GM21381 (cell line): ENCODE data around the gene ZBTB24.
"Not testable (repeated sequence)": the region's sequence is repeated elsewhere in the genome, so short reads cannot be mapped to it uniquely, and the experiment has no call there.

Experiments used
- ATAC-seq: cut with Tn5 transposase; IDR thresholded peaks from one replicate; pipeline ENCODE4 v1.9.1; 2021; ENCODE audit warnings: mild to moderate bottlenecking, moderate library complexity; ENCODE audit not compliant: unreplicated experiment

Gene ZBTB24

DNA sequence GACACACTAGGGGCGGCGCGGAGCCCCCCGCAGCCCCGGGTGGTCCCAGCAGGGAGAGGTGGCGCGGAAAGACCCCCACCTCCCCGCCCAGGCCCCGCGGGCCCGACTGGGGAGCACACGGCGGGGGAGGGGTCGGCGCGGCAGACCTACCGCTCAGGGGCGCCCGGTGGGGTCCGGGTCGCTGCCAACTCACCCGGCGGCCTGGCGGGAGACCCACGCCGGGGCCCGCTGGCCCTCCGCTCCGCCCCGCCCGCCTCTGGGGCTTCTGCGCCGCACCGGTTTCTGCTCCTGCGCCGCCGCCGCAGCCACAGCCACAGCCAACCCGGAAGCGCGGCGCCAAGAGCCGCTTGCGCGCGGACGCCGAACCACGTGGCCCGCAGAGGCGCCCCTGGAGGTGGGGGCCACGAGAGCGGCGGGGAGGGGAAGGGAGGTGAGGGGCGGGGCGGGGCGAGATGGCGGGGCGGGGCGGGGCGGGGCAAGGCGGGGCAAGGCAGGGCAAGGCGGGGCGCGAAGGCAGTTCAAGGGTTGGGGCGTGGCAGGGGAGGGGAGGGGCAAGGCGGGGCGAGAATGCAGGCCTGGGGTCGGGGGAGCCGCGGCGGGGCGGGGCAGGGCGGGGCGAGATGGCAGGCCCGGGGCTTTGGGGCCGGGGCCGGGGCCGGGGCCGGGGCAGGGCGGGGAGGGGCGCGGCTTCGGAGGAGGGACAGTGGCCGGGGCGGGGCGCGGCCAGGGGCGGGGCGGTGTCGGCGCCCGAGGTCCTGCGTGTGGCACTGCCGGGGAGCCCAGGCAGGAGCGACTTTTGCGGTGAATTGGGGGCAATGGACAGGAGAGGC lies at the start of gene ZBTB24:
Gene ZBTB24 (minus strand): TSS at position 315 of the 830 bp plus-strand sequence. CDS start 1,193 bp downstream, outside the sequence.
- ATAC-seq = peak; percentile 88

DNA sequence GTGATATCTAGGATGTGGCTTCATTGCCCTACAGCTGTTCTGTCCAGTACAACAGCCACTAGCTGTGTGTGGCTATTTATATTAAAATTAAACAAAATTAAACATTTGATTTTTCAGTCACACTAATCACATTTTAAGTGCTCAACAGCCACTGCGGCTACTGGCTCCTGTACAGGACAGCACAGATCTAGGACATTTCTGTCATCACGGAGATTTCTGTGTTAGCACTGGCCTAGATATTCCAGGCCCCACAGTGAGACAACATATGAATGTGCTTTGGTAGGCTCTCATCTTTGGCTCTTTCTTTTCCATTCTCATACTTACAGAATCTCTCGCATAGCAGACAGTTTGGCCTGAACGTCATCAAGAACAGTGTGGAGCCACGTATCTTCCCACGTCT lies 48.4 kb upstream of the ZBTB24 start:
- no peak for ATAC-seq

DNA sequence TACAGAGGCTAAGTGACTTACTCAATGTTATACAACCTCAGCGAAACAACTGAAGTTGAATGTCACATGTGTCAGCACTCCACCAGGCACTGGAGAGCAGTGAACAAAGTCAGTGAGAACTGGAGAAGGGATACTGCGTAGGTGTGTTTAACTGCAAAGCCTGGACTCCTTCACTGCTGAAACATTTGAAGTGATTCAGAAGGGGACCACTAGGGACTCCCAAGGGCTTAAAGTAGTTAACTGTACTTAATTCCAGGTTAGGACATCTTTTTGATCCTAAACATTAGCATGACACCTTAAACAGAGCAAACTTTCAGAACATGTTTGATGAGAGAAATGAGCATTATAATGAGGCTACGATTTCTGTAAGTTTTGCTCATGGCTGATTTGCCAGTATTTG lies 45.0 kb upstream of the ZBTB24 start:
- ATAC-seq = no peak

DNA sequence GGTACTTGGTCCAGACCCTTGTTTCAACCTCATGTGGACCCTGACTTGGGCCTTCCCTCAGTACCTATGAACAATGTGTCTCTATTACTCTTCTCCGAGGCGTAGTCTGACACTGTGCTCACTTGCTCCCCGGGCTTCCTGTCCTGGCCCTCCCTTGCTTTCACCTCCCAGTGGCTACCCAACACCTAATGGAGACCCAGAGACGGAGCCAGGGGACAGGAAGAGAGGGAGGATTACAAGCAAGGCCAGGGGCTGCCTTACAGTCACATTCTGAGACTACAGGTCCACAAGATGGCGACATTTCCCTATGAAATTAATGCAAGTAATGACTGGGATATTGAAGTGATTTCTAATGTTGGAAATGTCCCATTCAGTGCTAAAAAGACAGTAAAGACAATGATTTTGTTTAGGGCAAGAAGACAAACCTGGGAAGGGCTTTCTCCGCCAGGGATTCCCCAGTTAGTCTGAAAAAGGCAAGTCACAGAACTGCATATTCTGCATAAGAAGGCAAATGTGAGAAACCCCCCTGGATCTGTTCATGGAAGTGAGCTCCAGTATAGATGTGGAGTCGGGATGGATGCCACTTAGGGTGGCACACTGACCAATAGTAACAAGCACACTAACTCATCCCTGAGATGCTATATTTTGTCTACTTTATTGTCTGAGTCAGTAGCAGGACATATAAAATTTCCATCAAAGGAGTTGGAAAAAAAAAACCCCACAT lies 44.0 kb upstream of the ZBTB24 start:
- peak; percentile 57 for ATAC-seq

DNA sequence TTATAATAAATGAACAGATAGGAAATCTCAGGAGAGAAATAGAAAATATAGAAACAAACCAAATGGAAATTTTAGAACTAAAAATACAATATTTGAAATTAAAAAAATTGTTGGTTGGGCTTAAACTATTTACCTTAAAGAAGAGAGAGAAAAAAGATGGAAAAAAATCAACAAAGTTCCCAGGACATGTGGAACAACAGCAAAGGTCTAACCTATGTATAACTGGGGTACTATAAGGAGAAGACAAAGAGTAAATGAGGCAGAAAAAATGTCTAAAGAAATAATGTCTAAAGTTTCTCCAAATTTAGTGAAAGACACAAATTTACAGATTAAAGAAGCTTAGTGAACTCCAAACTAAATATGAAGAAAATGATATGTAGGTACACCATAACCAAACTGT lies 41.1 kb upstream of the ZBTB24 start:
- ATAC-seq = no peak

DNA sequence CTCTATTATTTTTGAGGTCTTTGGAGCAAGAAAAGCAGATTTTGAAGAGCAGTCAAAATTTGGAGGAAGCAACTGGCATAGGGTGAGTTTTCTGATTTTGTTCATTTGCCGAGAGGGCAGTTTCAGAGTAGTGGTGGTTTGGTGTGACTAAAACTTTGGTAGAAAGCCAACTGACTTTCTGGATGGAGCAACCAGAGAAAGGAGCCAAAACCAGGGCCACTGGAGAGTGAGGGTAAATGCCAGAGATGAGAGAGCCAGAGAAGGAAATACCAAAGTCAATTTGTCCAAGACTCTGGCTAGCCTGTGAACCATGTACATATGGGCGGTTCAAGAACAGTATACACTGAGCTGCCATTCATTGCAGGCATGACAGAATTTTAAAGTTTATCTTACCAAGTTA lies 40.5 kb upstream of the ZBTB24 start:
- ATAC-seq = no peak

DNA sequence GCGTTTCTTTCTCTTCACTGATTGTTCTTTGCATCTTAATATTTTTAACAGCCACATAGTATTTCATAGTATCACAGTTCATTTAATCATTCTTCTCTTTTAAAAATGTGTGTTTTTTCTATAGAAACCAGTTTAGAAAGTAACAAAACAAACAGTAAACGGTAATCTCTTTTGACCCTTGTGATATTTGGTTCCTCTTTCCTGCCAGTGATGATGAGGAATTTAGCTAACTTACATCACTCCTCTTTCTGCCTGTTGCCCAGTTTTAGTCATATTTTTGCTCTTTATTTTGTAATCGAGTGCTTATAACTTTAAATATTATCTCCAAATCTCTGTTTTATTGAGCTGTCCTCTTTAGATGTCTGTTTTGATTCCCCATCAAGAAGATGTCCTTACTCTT lies 38.1 kb upstream of the ZBTB24 start:
- ATAC-seq = no peak

DNA sequence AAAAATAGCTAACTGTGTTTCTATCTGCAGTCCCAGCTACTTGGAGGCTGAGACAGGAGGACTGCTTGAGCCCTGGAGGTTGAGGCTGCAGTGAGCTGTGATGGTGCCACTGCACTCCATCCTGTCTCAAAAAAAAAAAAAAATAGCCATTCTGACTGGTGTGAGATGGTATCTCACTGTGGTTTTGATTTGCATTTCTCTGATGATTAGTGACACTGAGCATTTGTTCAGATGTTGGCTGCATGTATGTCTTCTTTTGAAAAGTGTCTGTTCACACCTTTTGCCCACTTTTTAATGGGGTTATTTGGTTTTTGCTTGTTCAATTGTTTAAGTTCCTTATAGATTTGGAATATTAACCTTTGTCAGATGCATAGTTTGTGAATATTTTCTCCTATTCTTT lies 36.6 kb upstream of the ZBTB24 start:
- ATAC-seq = not testable (repeated sequence)

DNA sequence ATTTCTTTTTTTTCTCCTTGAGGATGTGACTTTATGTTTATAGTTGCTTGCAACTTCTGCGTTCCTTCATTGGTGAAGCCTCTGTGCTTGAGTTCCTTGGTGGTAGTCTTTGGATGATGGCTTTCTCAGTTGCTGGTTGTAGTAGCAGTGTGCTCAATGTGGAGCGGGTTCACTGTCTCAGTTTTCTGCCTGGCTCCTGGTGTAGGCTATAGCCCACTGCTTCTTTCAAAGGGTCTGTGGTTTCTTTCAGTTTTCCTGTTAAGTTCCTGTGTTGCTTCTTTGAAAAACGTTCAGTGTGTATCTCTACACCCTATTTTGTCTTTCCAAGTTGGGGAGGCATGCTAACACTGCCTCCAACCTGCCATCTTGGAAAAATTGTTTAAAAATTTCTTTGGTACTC lies 33.9 kb upstream of the ZBTB24 start:
- no peak for ATAC-seq

DNA sequence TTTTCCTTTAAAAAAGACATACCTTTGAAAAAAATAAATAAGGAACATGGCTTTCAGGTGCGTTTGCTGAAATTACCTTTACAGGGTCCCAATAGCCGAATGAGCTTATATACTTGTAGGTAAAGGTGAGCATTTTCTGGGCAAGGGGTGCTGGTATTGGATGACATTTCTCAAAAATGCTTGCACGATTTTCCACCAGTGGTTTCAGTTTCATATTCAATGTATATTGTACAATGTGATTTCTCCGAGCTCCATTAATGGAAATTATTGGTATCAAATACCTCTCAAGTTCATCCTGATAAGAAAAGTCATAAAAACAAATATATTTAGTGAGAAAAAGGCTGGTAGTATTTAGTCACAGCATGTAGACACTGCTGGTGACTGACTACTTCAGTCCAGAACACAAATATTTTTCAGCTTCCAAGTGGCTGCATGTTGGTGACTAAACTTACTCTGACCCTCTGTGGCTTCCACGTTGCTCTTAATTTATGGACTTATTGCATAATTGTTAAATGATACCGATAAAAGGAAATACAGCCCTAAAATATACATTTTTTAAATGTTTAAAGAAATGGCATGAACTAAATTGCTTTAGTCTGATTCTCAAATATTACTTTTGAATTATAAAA lies 32.9 kb upstream of the ZBTB24 start:
- ATAC-seq = no peak

DNA sequence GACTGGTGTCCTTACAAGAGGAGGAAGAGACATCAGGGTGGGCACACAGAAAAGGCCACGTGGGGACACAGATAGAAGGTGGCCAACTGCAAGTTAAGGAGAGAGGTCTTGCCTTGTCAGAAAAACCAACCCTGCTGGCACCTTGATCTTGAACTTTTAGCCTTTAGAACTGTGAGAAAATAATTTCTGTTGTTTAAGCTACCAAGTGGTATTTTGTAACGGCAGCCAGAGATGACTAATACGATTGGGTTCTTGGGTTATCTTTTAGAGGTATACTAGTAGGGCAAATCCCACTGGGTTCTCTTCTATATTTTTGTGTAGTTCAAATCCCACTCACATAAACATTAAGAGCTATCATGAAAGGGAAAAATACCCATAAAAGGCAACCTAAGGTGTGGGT lies 31.9 kb upstream of the ZBTB24 start:
- no peak for ATAC-seq

DNA sequence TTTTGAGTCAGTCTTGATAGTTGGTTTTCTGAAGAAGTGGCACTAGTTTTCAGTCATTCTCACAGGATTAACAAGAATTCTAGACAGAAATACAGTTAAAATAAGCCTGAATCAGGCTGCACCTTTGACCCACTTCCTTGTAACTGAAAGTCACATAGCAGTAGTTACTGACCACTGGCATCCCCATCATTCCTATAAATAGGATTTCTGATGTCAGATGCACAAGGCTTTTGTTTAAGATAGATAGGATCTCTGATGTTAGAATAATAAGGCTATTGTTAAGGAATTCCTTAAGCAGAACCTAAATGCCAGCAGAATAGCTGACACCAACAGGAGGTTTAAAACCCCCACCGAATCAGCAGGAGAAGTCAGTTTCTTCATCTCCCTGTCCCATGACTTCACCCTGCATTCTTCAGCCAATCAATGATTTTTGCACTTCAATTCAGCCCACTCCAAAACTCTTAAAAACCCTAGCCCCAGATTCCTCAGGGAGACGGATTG lies 30.6 kb upstream of the ZBTB24 start:
- no peak for ATAC-seq

DNA sequence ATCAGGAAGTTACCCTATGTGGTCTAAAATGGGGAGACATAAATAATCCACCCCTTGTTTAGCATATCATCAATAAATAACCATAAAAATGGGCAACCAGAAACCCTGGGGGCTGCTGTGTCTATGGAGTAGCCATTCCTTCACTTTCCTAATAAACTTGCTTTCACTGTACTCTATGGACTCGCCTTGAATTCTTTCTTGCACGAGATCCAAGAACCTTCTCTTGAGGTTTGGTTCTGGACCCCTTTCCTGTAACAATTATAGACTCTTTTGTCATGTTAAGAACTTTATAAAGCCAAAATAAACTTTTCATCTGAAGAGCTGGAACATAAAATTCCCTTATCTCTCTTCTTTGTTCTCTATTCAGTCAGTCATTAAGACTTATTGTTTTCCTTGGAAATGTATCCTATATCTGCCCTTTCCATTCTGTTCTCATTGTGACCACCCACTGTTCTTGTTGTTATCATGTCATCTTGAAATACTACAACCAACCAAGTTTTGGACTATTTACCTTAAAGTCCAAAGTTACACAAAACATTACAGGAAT lies 29.3 kb upstream of the ZBTB24 start:
- ATAC-seq = no peak

DNA sequence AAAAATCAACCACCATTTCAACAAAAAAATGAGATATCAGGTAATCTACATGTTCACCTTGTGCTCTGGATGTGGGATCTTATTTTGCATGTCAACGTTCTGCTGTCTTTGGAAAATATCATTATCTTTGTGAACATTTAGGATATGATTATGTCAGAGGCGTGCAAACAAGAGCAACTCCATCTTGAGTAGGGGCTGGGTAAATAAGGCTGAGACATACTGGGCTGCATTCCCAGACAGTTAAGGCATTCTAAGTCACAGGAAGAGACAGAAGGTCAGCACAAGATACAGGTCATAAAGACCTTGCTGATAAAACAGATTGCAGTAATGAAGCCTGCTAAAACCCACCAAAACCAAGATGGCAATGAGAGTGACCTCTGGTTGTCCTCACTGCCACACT lies 28.8 kb upstream of the ZBTB24 start:
- no peak for ATAC-seq

DNA sequence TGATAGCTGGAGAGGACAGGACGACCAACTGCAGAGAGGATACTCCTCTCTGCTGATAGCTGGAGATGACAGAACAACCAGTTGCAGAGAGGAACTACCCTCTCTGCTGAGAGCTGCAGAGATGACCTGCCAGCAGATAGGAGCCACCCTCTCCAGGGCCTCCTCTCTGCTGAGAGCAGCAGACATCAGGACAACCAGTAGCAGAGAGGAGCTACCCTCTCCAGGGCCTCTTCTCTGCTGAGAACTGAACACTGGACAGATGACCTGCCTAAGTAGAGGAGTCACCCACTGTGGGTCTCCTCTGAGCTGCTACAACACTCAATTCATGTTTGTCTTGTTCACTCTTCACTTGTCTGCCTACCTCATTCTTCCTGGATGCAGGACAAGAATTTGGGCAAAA lies 27.3 kb upstream of the ZBTB24 start:
- no peak for ATAC-seq

DNA sequence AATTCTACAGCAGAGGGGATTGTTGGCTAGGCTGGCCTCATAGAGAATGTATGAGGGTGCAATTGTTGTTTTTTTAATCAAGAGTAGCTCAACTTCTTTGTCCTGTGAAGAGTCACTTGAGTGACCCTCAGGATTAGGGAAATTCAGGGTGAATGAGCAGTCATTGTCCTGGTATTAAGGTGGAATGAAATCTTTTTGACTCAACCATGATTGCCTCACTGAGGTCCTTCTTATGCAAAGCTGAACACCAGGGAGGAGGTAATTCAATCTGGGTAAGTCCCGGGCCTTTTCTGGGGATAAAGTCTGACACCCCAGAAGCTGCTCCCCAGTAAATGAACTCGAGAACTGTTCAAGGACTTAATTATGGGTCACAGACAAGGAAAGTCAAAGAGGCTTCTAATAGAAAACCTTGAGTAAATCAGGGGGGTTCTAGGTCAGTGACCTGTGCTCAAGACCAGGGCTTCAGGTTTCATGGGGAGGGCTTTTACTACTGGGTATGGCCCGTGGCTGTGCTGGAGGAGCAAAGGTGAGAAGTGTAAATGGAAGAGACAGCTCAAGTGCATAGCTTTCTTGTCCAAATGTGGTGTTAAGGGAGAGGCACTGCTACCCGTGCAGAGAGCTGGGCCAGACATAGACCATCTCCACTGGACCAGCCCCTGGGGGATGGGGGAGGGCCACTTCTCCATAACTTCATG lies 25.3 kb upstream of the ZBTB24 start:
- ATAC-seq = no peak

DNA sequence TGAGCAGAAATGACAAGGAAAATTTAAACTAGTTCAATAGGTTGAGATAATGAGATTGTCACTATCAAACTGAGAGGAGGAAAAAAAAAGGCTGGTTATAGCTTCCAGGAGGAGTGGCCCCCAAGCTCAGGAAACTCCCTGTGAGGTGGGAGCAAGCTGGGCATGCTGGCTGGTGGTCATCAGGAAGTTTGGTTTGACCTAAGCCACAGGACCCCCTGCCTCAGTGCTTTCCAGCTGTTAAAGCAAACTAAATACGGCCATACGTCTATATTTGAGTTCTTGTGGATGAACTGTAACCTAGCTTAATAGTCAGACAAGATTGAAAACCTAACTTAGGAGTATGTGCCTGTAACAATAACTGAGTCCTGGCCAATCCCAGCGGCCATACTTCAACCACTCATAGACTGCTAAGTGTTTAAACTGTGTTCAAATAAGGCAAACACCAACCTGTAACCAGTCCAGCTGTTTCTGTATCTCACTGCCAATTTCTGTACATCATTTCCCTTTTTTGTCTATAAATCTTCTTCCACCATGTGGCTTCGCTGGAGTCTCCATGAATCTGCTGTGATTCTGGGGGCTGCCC lies 24.6 kb upstream of the ZBTB24 start:
- ATAC-seq = no peak

DNA sequence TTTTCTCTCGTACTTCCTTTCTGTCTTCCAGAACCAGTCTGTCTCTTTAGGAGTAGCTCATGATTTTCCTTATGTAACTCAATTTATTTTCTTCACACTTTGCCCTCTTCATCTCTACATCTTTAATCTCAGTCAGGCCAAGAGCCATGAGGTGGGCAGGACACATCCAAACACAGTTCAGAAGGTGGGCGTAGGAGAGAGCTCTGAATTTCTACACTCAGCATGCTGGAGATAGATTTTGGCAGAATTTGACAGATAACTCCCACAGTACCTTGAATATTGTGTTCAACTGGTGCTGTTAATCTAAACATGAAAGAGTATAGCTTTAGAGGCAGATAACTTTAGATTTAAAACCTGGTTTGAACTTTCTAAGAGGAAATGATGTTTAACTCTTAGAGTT lies 23.8 kb upstream of the ZBTB24 start:
- ATAC-seq = no peak

DNA sequence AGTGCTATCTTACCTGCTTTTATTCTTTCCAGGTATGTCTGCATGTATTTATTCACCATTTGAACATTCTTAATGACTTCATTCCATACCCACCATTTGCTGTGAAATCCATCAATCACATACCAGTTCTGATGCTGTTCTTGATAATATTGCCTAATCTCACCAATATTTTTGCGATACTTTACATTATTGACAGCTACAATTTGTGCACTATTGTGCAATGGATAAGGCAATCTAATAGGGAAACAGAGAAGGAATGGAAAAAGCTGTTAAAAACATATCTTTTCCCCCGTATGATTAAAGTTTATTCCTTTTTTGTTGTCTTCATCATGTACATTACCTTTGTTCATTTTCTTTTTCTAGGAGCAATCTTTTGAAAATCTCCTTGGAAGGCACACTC lies 23.3 kb upstream of the ZBTB24 start:
- ATAC-seq = no peak
